Esophagus squamous epithelium (tissue), 4 donors: ENCODE measurements around the gene SGO1.

Experiments used
- POLR2A ChIP-seq, 4 donors: fragments of 450-650 bp; IDR thresholded peaks; one replicate each; pipeline ENCODE4 v1.6.1; 2017; ENCODE audit warnings: antibody characterized with exemption in 4 of 4, mild to moderate bottlenecking in 4 of 4, moderate library complexity in 3 of 4
- TF ChIP-seq, protein P1 (sequence below), 6 experiments: fragments of 450-650 bp in 4 of 6; fragments of 200-600 bp in 2 of 6; sonication (generic) in 2 of 6; IDR thresholded peaks; one replicate each; pipeline ENCODE4 v1.5.1; 2016 to 2019; ENCODE audit warnings: antibody characterized with exemption in 6 of 6, mild to moderate bottlenecking in 4 of 6, moderate library complexity in 4 of 6

DNA sequence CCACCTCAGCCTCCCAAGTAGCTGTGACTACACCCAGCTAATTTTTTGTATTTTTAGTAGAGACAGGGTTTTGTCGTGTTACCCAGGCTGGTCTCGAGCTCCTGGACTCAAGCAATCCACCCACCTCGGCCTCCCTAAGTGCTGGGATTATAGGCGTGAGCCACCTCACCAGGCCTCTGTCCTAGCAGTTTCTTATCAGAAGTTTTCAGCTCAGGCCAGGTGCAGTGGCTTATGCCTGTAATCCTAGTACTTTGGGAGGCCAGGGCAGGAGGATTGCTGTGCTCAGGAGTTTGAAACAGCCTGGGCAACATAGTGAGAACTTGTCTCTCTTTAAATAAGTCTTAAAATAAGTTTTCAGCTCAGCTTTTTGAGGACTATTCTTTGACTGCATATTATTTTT is 48.4 kb downstream of the SGO1 start:
- TF ChIP-seq POLR2A (IDR thresholded peaks at IDR 0.05) = no peak
- TF ChIP-seq, protein P1, sequence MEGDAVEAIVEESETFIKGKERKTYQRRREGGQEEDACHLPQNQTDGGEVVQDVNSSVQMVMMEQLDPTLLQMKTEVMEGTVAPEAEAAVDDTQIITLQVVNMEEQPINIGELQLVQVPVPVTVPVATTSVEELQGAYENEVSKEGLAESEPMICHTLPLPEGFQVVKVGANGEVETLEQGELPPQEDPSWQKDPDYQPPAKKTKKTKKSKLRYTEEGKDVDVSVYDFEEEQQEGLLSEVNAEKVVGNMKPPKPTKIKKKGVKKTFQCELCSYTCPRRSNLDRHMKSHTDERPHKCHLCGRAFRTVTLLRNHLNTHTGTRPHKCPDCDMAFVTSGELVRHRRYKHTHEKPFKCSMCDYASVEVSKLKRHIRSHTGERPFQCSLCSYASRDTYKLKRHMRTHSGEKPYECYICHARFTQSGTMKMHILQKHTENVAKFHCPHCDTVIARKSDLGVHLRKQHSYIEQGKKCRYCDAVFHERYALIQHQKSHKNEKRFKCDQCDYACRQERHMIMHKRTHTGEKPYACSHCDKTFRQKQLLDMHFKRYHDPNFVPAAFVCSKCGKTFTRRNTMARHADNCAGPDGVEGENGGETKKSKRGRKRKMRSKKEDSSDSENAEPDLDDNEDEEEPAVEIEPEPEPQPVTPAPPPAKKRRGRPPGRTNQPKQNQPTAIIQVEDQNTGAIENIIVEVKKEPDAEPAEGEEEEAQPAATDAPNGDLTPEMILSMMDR (IDR thresholded peaks at IDR 0.05) = no peak
